Vagina (tissue), 2 donors: Measurements from ENCODE around the gene LHFPL2.

ENCODE experiments used
- CTCF ChIP-seq, 3 experiments: fragments of 450-650 bp in 2 of 3; fragments of 200-600 bp in 1 of 3; sonication (generic) in 1 of 3; IDR thresholded peaks; one replicate each; pipeline ENCODE4 v1.5.1; 2017 to 2019; ENCODE audit warnings: antibody characterized with exemption in 3 of 3, mild to moderate bottlenecking in 2 of 3, moderate library complexity in 2 of 3
- POLR2A ChIP-seq, 2 donors: fragments of 450-650 bp; IDR thresholded peaks; one replicate each; pipeline ENCODE4 v1.6.1; 2017; ENCODE audit warnings: antibody characterized with exemption in 2 of 2, mild to moderate bottlenecking in 2 of 2, moderate library complexity in 2 of 2
- POLR2AphosphoS5 ChIP-seq, 2 donors: sonication (generic); formaldehyde crosslinking; IDR thresholded peaks; one replicate each; pipeline ENCODE4 v1.9.0; 2017; ENCODE audit warnings: antibody characterized with exemption in 2 of 2, mild to moderate bottlenecking in 2 of 2, low read depth in 1 of 2; ENCODE audit not compliant: insufficient read depth in 1 of 2

GRCh38 chr5:78604689-78605285, 43.8 kb downstream of the LHFPL2 start:
- TF ChIP-seq POLR2AphosphoS5 (IDR thresholded peaks at IDR 0.05; ENCODE audit: insufficient read depth in 1 of 2, low read depth in 1 of 2) (no peak), CTCF (IDR thresholded peaks at IDR 0.05) (no peak), POLR2A (IDR thresholded peaks at IDR 0.05) (no peak)
